Adrenal gland (tissue), 5 donors: ENCODE data around the gene CDK14.

ENCODE experiments used
- CTCF ChIP-seq, 6 experiments: fragments of 450-650 bp in 4 of 6; fragments of 200-600 bp in 2 of 6; sonication (generic) in 1 of 6; IDR thresholded peaks; 1 replicate in 5 of 6; 2 replicates in 1 of 6; pipeline versions ENCODE4 v1.5.1 to v1.8.0; 2016 to 2021; ENCODE audit warnings: antibody characterized with exemption in 6 of 6, mild to moderate bottlenecking in 2 of 6, moderate library complexity in 1 of 6
- POLR2A ChIP-seq, 2 donors: fragments of 450-650 bp; IDR thresholded peaks; one replicate each; pipeline ENCODE4 v1.6.1; 2017; ENCODE audit warnings: antibody characterized with exemption in 2 of 2, mild to moderate bottlenecking in 2 of 2, moderate library complexity in 1 of 2
- donor health status: DM: no; HTN: no; CAD: no.

DNA sequence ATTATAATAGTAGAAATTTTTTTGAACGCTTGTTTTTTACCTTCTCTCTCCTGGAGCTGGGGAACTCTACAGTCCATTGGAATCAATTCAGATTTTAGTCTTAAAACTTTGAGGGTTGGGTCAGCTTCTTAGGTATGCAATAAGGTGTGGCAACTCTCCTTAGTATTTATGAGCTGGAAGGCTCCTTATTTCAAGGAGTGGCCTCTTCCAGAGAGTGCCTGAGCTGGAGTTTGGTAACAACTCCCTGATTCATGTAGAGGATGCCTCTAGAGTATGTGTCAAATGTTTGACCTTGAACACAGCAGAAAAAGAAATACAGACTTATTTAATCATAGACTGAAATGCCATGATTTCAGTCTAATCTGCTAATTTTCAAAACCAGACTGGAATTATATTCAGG, 11.1 kb downstream of the CDK14 start:
- no peak for TF ChIP-seq CTCF (IDR thresholded peaks at IDR 0.05)
- no peak for TF ChIP-seq POLR2A (IDR thresholded peaks at IDR 0.05)
